Inflammatory macrophage treated with lipopolysaccharide for 4 hours (primary cell): Measurements from ENCODE around the gene GNPDA1.
A peak's percentile ranks its signal among the peaks of the same experiment; 100 is the strongest.

Experiments
- DNase-seq: peaks from one replicate; pipeline ENCODE4 v3.0.0-alpha.2; 2020

The GNPDA1 gene

DNA sequence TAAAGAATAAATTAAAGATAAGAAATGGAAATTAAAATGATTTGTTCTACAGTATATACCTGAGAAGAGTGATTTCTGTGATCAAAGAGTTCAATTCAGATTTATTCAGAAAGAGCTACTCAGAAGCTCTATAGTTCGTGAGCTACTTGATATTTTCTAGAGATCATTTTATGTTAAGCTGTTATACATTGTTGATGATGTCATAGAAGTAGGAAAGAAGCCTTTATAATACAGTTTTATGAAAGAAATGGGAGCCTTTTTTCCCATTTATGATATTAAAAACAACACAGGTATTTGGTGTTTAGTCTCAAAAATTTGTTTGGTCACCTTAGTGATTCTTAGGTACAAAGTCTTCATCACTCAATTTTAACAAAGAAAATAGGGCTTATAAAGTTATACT is 23.1 kb downstream of the GNPDA1 start:
- no peak for DNase-seq

DNA sequence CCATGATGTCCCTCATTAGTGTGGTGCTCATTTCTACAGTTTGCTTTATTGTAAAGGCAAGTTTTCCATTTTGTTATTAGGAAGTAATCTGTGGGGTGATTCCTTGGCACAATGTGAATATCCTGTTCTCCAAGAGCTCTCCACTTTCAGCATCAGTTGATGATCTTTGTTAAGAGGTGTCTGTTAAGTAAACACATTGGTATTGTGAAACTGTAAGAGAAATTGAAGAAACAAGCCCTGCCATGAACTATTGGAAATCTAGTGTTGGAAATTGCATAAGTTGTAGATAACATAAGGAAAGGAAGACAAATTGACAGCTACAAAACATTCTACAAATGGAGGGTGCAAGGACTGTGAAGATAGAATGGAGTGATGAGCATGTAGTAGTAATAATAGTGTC is 26.8 kb downstream of the GNPDA1 start:
- no peak for DNase-seq

DNA sequence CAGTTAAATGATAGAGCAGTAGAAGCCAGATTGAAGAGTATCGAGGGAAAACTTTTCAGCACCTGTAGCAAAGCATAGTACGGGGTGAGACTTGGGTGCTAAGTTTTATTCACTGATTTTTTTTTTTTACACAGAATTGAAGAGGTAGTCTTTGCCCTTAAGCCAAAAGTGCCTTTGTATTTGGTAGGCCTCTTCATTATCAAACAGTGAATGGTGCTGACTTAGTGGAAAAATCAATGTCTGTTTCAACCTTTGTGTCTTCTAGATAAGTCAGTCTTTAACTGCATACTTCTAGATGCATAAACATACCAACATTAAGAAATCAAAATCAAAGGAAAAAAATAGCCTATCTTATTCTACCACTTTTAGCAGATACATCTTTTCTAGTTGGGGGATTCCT is 30.2 kb downstream of the GNPDA1 start:
- no peak for DNase-seq

DNA sequence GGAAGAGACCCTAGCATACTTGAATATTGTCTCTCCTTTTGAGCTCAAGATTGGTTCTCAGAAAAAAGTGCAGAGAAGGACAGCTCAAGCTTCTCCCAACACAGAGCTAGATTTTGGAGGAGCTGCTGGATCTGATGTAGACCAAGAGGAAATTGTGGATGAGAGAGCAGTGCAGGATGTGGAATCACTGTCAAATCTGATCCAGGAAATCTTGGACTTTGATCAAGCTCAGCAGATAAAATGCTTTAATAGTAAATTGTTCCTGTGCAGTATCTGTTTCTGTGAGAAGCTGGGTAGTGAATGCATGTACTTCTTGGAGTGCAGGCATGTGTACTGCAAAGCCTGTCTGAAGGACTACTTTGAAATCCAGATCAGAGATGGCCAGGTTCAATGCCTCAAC is 34.4 kb downstream of the GNPDA1 start:
- no peak for DNase-seq

DNA sequence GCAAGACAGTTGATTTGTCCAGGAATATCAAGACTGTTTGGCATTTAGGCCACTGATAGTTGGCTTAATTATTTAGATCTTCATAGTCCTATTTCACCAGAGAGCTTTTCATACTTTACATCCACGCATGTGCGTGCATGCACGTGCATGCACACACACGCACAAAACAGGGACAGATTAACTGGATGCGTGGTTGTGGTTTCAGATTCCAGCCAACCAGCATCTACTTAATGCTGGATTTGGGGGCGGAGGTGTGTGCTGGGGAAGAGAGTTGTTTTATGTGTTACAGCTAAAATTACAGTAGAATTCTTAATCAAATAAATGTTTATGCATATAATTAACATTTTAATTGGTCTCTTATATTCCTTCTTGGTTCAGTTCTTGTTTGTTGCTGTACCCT is 36.7 kb downstream of the GNPDA1 start:
- no peak for DNase-seq

DNA sequence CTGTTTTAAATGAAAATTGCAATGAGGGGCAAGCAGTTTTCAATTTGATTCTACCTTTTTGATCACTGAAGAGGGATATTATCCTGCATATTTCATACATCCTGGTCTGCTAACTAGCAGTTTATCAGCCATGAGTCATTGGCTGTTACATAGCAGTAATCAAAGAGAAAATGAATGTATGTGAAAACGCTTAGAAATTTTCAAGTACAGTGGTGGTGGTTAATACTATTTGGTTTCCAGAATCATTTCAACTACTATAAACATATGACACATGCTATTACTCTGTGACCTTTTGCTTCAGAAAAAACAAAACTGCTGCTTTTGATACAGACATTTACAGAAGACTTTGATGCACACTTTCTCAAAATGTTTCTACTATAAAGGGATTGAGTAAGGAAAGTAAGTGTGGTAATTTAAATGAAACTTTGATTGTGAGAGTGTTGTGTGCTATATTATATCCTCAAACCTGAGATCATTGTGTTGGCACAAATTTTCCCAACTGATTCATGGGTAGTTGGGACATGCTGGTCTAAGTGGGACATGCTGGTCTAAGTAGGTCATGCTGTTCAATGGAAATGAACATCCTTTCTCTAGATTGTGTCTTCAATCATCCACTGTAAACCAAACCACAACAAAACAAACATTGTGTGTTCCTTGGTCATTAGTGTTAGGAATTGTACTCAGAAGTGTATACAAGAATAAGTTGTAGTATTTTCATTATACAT is 38.8 kb downstream of the GNPDA1 start:
- no peak for DNase-seq

DNA sequence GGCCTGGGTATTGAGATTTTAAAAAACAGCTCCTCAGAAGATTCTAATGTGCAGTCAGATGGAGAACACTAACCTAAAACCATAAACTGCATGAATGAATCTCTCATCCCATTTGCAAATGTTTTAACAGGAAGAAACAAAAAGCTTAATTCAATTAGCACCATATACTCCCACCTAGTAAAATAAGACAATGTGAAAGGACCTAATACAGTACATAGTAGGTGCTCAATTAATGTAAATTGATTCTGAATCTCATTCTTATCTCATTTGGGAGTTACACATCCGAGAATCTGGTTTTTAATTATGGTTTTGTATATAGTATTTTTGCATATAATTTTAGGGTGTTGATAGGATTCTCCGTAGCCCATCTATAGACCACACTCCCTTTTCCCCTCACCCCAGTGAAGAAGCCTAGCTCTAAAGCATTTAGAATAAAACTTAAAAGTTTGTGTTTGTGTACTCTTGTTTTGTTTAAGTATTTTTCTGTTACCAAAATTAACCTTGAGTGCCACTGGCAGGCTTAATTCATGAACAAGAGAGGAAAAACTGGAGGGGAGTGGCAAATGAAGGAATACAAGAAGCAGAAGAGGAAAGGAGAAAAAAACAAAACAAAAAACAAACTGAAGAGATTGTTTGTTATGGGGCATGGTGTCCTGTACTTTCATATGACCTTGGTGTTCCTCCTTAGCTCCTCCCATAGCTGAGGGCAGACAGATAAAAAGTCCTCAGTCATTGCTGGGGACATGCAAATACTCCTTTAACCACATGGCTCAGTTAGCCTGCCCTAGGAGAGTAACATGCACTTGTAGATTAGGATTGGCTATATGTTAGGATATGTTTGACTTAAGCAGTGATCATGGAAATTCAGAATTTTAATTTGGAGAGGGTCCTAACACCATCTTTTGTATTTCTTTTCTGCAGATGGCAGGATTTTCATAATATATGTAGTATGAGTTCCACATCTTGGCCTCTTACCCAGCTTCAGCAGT is 42.8 kb downstream of the GNPDA1 start:
- DNase-seq: peak; percentile 78

DNA sequence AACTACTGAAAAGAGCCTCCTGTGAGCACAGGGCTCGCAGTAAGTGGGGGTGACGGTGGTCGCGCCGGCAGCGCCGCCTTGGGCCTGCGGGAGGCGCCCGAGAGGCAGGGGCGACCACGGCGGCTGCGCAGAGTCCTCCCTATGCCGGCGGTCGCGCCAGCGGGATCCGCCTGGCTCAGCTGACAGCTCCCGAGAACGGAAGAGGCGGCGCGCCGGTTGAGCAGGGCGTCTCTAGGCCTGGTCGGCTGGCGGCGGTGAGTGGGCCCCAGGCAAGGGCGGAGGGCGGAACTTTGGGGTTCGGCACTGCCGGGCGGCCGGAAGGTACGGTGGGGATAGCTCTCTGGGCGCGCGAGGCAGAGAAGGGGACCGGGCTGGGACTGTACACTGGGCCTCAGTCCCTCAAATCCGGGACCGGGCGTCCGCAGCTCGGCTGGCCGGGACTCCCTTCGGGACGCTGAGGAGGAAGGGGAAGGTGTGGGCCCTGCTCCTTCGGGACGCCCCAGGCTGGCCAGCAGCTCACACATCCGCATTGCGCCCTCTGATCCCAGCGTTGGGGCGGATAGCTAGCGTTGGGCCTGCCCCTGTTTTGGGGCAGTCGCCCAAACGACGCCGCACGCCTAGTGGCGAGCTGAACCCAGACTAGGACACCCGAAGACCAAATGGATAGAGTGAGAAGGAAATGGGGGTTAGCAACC is 43.8 kb downstream of the GNPDA1 start, which contains the start of gene RNF14:
Gene RNF14 (plus strand): TSS at position 192 of the 695 bp plus-strand sequence. CDS start 4,484 bp downstream, outside the sequence.
- DNase-seq: peak; percentile 97

DNA sequence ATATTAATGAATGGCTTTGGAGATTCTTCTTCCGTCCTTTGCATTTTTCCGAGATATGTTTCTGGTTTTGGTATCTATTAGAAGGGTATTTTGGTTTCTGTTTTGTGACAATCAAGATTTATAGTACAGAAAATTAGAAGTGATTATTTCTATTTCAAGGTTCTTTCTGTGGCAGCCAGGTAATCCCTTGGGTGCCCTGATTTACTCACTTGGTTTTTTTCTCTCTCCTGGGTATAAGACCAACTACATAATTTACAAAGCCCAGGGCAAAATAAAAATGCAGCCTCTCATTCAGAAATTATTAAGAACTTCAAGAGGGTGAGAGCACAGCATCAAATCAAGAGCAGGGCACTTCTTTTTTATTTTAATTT is 45.9 kb downstream of the GNPDA1 start:
- no peak for DNase-seq

DNA sequence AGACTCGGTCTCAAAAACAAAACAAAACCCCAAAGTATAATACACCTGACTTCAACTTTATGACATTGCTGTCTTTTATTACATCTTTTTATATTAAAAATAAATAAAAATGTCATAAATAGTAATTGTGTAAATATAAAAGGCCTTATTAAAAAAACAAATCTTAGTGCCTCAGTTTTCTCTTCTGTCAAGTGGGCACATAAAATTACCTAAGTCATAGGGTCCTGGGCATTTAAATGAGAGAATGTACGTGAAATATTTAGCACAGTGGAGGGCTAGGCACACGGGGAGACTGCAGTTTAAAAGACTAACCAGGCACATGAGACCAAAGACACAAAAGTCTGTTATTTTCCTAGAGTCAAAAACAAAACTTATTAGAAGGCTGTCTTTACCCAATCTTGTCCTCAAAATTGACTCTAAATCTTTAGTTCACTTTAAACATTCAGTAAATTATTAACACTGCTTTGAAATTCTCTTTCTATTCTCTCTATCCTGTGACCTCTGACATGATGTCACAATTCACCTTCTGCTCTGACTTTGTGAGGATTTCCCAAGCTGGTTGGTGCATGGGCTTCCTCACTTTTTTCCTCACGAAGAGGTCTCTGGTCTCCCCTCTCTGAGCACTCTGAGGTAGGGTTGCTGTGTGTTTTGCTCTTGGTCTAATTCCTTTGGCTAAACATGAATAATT is 46.4 kb downstream of the GNPDA1 start:
- DNase-seq: no peak

DNA sequence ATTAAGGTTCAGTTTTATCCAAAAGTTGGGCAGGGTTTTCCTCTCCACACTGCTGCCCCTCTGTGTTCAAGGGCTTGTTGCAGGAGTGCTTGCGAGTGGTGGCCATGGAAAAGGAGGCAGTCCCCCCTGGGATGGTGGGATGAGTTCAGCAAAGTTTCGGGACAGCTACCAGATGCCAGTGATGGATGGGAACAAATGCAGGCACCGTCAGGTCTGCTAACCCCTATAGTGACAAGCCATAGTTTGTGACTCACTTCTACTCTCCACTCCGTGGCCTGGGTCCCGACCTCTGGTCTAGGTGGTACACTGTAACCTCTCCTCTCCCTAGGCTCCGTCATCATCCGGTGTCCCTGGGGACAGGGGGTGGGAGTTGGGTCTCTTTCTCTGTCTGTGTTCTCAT is 47.8 kb downstream of the GNPDA1 start:
- DNase-seq: no peak

DNA sequence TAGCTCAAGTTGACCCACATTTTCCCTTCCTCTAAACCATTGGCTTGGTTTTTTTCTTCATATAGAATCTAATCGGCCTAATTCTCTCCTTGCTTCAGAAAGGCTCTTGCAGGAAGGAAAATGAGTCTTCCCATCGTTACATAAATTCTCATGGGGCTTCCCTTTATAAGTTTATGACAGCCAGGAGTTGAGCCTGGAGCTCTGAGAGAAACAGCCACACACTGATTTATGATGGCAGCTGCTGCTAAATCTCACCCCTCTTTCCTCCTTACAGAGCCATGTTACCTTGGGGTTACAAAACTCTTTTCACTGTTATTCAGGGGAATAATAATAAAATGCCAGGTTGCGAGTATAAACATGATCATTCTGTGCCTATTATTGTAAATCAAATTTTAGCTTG is 49.1 kb downstream of the GNPDA1 start:
- DNase-seq: no peak

DNA sequence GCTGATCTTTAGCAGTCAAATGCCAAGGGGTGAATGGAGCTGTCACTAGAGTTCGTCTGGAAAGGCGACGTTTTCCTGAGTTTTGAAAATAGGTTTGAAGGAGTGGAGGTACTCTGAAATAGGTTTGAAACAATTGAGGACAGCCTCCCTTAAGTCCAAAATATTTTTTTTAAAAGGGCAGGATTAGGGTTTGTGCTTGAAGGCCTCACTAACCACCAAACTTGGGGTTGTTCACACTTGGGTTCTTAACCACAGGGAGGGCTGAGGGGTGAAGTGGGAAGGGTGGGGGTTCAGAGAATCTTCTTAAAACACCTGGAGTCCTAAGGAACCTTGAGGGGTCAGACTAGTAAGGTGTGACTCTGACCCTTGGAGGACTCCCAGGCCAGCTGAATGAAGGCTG is 51.4 kb downstream of the GNPDA1 start:
- DNase-seq: no peak

DNA sequence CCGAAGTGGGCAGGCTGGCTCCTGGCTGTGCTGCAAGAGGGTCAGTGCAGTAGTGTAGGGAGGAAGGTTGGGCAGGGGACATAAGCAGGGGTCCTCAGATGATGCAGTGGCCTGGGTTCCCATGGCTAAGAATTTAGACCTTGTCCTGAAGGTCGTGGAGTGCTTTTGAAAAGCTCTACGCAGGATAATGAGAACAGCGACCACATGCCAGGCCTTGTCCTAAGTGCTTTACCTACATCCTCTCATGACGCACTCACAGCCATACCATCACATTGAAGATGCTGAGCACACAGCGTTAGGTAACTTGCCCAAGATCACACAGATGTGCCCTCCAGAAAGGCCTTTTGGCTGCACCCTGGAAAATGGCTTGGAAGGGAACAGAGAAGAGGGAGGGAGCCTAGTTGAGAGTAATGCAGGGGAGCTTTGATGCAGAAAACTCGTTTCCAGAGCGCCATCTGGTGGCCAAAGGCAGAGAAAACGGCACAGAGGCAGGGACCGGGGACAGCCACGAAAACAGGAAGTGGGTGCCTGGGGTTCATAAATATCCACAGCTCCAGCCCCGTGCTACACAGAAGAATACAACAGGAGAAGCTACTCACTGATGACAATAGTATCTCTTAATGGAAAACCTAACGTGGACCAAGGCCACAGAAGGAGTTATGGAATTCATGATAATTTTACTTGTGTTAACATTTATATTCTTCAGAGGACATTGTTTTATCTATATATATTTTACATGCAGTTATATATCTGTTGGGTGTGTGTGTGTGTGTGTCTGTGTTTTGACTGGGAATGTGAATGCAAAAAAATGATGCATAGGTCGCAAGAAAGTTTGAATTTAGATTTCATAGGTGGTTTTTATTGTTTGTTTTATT is 52.1 kb downstream of the GNPDA1 start:
- peak; percentile 90 for DNase-seq

DNA sequence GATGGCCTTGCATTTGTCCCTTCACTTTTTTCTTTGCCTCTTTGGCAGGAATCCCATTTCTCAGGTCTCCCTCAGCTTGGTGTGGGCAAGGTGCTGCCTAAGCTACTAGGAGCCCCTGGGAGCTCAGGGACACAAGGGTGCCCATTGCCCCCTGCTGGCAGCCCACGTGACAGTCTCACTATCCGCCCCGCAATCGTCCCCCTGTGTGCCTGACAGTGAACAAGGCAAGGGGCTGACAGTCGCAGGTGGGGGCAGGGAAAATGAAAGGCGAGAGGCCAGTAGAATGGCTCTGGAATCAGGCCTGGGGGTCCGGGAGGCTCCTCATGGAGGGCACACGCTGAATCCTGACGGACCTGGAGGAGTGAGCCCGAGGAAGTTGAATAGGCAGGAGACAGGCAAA is 52.8 kb downstream of the GNPDA1 start:
- no peak for DNase-seq

DNA sequence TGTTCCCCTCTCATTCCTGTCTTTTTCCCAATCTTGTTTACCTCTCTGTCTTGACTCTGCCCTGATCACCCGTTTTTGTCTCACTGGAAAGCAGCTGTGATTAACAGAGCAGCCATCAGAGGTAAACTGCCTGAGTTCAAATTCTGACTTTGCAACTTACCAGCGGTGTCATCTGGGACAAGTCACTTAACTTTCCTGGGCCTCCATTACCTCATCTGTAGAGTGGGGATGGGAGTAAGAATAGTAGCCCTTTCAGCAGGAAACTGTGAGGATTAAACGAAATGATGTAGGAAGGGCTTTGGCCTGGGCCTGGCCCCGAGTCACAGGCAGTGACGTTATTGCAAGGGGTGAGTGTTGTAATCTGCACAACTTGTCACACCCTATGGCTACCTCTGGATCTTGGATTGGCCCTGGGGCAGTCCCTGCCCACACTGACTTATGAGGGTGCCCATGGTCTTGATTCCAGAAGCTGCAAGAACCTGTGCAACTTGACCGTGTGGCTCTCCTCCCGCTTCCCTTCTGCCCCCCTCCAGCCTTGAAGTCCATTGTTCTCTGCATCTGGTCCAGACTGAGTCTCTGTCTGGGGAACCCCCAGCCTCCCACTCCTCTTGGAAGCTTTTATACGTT is 54.2 kb downstream of the GNPDA1 start:
- DNase-seq: peak; percentile 95

DNA sequence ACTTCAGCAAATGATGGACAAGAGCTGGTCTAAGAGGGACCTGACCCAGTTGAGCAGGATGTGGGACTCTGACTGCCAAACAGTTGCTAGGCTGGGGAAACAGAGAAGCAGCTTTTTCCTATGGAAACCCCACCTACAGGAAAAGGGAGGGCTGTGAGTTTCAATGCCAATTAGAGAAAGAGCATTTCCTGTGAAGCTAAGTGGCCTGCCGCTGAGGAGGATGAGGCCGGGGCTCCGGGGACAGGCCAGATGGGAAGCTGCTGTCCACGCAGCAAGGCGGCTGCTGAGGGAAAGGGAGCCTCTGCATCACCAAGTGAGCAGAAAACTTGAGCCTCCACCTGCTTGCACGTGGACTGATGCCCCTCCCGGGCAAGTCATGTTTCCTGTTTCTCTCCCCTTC is 54.7 kb downstream of the GNPDA1 start, which contains the start of gene PCDH12:
Gene PCDH12 (minus strand): TSS at position 90 of the 400 bp plus-strand sequence. CDS start 351 bp downstream, outside the sequence.
- peak; percentile 46 for DNase-seq

DNA sequence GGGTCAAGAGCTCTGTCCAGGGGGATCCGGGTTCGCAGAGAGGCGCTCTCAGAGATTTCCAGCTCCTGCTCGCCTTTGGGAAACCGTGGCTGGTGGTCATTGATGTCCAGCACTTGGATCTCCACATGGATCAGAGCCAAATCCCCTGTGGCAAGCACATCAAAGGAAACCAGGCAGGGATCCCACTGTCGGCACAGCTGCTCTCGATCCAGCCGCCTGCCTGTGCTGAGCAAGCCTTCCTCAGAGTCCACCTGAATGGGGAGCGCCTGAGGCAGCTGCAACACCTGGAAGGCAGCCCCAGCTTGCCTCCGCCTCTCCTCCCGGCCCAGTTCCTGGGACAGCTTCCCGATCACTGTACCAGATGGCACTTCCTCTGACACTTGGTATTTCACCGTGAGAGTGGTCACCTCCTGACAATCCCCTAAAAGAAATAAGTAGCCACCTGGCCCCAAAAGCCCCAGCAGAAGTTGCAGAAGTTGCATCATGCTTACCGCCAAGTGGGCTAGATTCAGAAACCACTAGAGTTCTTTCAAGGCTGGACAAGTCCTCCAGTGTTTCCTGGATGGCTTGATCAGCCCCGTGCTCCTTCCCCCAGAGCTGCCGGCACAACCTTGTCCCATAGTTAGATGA is 55.3 kb downstream of the GNPDA1 start:
- no peak for DNase-seq

DNA sequence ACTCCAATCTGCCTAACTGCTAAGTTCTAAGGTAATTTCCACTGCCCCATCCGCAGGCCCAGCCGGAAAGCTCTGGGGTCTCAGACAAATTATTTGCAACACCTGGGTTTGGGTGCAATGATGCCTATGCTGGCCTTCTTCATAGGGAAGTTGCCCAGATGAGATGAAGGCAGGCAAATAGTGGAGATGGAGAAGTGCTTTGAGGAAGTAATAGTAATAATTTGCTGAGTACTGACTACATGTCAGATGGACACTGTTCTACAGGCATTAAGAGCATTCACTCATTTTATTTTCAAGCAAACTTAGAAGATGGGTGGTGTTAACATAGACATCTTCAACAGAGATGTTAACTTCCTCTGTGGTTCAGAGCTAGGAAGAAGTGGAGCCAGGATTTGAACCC is 58.6 kb downstream of the GNPDA1 start:
- peak; percentile 60 for DNase-seq

DNA sequence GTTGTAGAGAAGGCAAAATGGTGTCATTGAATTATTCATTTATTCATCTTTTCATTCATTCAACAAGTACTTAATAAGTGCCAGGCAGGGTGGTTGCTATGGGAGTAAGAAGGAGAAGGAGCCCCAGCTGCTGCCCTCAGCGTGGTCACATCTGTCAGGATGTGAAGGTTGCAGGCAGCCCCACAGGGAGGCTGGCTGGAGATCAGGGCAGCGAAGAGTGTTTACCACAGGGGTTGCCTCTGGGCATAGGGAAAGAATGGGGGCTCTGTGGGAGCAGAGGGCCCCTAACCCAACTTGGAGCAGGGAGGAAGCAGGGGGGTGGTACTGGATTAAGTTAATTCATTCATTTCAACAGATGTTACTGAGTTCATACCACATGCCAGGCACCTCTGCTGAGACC is 60.8 kb downstream of the GNPDA1 start:
- no peak for DNase-seq

DNA sequence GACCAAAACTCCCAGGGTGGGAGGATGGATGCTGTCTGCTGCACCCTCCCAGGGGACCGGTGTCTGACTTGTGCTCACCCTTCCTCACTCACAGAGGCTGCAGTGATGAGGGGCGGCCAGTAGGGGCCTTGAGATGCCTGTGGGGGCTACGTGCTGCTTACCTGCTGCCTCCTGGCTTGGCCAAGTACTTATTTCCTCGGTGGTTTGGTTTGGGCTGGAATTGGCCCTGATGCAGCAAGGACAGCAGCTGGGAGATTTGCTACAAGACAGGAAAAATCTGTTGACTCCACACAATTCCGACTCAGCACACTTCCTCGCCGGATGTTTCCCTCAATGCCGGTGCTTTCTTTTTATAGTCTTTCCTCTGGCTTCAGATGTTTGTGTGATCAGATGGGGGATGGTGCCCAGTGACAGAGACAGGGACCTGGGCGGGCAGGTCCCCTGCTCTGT is 61.5 kb downstream of the GNPDA1 start:
- DNase-seq: no peak
